ENCODE results near the gene POLE. TPM values are rescaled to one million over a fixed set of nuclear protein-coding genes. Genes with fewer than 3 reads are reported as not detected.

The POLE gene
- total RNA-seq, 2 experiments from 2014 or later: 157 to 230 TPM

DNA sequence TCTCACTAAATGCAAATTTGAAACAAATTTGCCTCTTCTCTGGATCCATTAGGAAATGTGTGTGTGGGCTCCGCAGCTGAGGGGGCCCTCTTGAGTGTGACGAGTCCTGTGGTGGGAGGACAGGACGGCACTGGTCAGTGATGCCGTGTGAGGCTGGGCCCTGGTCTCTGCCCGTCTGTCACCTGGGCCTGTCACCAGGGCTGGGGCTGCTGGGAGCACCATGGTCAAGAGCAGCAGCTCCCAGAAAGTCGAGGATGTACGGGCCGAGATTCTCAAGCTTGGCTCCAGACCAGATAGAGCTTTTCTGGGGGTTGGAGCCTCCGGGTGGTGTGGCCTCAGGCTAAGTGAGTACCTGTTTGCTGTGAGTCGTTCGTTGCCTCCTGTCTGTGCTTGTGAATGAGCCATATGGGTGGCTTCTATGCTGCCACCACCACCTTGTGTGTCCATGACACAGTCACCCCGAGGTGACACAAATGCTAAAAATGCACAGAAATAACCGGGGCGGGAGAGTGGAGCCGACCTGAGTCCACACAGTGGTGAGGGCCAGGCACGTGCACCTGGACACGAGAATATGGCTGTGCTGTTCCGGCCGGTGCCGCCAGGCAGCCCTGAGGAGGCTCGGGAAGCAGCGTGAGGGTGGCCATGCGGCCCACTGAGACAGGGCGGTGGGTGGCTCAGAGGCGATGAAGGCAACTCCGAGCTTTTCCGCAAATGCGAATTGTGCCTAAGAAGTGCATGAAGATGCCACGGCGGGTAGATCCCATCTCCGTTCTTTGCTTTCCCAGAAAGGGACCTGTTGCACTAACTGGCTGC lies 32.2 kb upstream of the POLE start:
- TF ChIP-seq EZH2phosphoT487 (IDR thresholded peaks at IDR 0.05; ENCODE audit: borderline replicate concordance, low read depth, low read length): no peak
- TF ChIP-seq, protein P1, sequence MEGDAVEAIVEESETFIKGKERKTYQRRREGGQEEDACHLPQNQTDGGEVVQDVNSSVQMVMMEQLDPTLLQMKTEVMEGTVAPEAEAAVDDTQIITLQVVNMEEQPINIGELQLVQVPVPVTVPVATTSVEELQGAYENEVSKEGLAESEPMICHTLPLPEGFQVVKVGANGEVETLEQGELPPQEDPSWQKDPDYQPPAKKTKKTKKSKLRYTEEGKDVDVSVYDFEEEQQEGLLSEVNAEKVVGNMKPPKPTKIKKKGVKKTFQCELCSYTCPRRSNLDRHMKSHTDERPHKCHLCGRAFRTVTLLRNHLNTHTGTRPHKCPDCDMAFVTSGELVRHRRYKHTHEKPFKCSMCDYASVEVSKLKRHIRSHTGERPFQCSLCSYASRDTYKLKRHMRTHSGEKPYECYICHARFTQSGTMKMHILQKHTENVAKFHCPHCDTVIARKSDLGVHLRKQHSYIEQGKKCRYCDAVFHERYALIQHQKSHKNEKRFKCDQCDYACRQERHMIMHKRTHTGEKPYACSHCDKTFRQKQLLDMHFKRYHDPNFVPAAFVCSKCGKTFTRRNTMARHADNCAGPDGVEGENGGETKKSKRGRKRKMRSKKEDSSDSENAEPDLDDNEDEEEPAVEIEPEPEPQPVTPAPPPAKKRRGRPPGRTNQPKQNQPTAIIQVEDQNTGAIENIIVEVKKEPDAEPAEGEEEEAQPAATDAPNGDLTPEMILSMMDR (conservative IDR thresholded peaks at IDR 0.05; ENCODE audit: low read length): no peak
- H3K4me1 ChIP-seq (ENCODE audit: insufficient read depth, low read length, poor library complexity, severe bottlenecking): no peaks in the 10 kb centered on the region
- BruUV-seq (replicated peaks): no TSS peak
- H3K79me2 ChIP-seq (ENCODE audit: insufficient read depth, low read depth, low read length): peaks cover 6% of the 10 kb centered on the region
- ChIA-PET CTCF (ENCODE audit: unreplicated experiment) (interaction anchor here (0.5 kb wide), 1 partner anchor 8 kb away, joined by 4 read pairs; no protein-coding TSS in a partner anchor), POLR2A (no interaction called here)
- H4K20me1 ChIP-seq (ENCODE audit: insufficient read depth, low read length): peaks cover 9% of the 10 kb centered on the region; the same call in 1 of the 2 replicates
- no peaks in the 10 kb centered on the region for H3K9me3 ChIP-seq (ENCODE audit: low read length)
- H2AFZ ChIP-seq (ENCODE audit: low read length): no peak overlapping the region
- DNase-seq (ENCODE audit: low spot score): no peak
- H3K9me2 ChIP-seq (ENCODE audit: insufficient read depth, low read length): no peaks in the 10 kb centered on the region
- H3K36me3 ChIP-seq (ENCODE audit: insufficient read depth, low read length): peaks cover 90% of the 10 kb centered on the region
- no peak overlapping the region for H3K27ac ChIP-seq (ENCODE audit: low read depth, low read length, poor library complexity, severe bottlenecking)
- no peak overlapping the region for H3K4me3 ChIP-seq (ENCODE audit: low read depth, low read length, poor library complexity, severe bottlenecking)
- intact Hi-C loops (cut with micrococcal nuclease; ENCODE audit: unreplicated experiment): no loop called here
- no peak overlapping the region for H3K4me2 ChIP-seq (ENCODE audit: low read length)

DNA sequence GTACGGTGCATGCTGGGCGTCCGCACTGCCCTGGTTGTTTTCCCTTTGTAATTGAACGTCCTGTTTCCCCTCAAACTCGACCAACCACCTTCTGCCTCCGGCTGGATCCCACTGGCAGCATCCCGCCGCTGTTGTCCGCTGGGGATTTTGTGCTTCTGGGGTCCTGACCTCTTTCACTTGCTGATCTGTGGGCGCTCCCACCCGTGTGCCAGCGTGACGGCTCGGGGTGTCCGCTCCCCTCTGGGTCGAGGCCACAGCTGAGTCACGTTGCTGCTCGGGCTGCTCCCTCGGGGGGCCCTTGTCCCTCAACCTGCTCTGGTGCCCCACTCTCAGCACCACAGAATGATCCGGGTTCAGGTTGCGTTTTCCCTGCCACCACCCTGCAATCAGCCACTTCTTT lies 31.5 kb upstream of the POLE start:
- Histone ChIP-seq H3K79me2 (ENCODE audit: insufficient read depth, low read depth, low read length) (peaks cover 13% of the 10 kb centered on the region), H3K9me3 (ENCODE audit: low read length) (no peaks in the 10 kb centered on the region), H3K27ac (ENCODE audit: low read depth, low read length, poor library complexity, severe bottlenecking) (no peak overlapping the region), H2AFZ (ENCODE audit: low read length) (no peak overlapping the region), H3K4me2 (ENCODE audit: low read length) (no peak overlapping the region), H3K36me3 (ENCODE audit: insufficient read depth, low read length) (peaks cover 90% of the 10 kb centered on the region), H4K20me1 (ENCODE audit: insufficient read depth, low read length) (peaks cover 9% of the 10 kb centered on the region; the same call in 1 of the 2 replicates), H3K9me2 (ENCODE audit: insufficient read depth, low read length) (no peaks in the 10 kb centered on the region), H3K4me1 (ENCODE audit: insufficient read depth, low read length, poor library complexity, severe bottlenecking) (no peaks in the 10 kb centered on the region), H3K4me3 (ENCODE audit: low read depth, low read length, poor library complexity, severe bottlenecking) (no peak overlapping the region)
- ChIA-PET POLR2A (no interaction called here), CTCF (ENCODE audit: unreplicated experiment) (interaction anchor here (0.5 kb wide), 1 partner anchor 9 kb away, joined by 4 read pairs; no protein-coding TSS in a partner anchor)
- intact Hi-C loops (cut with micrococcal nuclease; ENCODE audit: unreplicated experiment): no loop called here
- no TSS peak for BruUV-seq (replicated peaks)
- DNase-seq (ENCODE audit: low spot score): no peak
- TF ChIP-seq EZH2phosphoT487 (IDR thresholded peaks at IDR 0.05; ENCODE audit: borderline replicate concordance, low read depth, low read length): no peak
- TF ChIP-seq, protein P1 (conservative IDR thresholded peaks at IDR 0.05; ENCODE audit: low read length): no peak
